Measurements from ENCODE around the gene GMIP.

DNA sequence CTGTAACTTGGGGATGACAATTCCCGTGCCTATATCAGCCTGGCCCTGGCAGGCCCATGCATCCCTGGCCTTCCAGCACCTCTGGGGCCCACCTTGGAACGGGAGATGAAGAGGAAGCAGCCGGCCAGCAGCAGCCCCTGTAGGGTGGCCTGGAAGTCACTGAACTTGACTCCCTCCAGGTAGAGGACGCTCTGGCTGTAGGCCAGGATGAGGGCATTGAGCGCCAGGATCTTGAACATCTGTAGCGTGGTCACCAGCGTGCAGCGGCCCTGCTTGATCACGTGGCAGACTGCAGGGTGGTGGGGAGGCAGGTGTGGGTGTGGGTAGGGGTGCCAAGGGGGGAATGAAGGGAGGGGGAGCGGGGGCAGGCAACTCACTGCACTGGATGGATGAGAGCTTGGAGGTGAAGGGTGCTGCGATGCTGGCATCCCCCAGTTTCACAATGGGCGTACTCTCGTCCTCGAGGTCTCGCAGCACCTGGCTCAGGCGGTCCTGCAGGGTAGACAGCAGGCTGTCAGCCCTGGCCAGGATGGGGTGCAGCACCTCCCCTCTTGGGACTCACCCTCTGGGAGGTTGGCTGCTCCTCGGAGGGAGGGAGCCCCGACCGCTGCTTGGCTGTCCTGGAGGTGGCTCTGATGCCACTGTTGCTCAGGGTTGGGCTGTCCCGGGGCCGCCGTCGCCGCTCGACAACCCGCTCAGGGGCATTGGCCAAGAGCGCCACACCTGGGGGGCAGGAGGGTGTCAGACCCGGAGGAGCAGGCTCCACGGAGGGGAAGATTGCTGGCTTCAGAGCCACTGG, 3.8 kb upstream of the GMIP start:
- TF ChIP-seq, protein P1, sequence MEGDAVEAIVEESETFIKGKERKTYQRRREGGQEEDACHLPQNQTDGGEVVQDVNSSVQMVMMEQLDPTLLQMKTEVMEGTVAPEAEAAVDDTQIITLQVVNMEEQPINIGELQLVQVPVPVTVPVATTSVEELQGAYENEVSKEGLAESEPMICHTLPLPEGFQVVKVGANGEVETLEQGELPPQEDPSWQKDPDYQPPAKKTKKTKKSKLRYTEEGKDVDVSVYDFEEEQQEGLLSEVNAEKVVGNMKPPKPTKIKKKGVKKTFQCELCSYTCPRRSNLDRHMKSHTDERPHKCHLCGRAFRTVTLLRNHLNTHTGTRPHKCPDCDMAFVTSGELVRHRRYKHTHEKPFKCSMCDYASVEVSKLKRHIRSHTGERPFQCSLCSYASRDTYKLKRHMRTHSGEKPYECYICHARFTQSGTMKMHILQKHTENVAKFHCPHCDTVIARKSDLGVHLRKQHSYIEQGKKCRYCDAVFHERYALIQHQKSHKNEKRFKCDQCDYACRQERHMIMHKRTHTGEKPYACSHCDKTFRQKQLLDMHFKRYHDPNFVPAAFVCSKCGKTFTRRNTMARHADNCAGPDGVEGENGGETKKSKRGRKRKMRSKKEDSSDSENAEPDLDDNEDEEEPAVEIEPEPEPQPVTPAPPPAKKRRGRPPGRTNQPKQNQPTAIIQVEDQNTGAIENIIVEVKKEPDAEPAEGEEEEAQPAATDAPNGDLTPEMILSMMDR (IDR thresholded peaks at IDR 0.05), result no peak
- TF ChIP-seq POLR2A (IDR thresholded peaks at IDR 0.05), result no peak

Measured in uterus (tissue), 2 donors.